Type B pancreatic cell (in vitro differentiated cells): ENCODE results near the gene ST6GALNAC3. TPM values are rescaled to one million over a fixed set of nuclear protein-coding genes. Genes with fewer than 3 reads are reported as not detected.

Experiments
- DNase-seq: peaks from one replicate; pipeline ENCODE4 v3.0.0; 2021; ENCODE audit warnings: mixed read lengths; ENCODE audit not compliant: unreplicated experiment; ENCODE audit errors: extremely low spot score
- H3K27ac Mint-ChIP-seq: 2 replicates; pipeline ENCODE4 v1.8.0; 2021; ENCODE audit warnings: mild to moderate bottlenecking, mixed read lengths
- H3K27me3 Mint-ChIP-seq: 2 replicates; pipeline ENCODE4 v1.8.0; 2021; ENCODE audit warnings: mixed read lengths
- H3K36me3 Mint-ChIP-seq: 2 replicates; pipeline ENCODE4 v1.8.0; 2021; ENCODE audit warnings: mixed read lengths
- H3K4me1 Mint-ChIP-seq: one replicate; pipeline ENCODE4 v1.8.0; 2021; ENCODE audit warnings: mixed read lengths; ENCODE audit not compliant: unreplicated experiment
- H3K4me3 Mint-ChIP-seq: 2 replicates; pipeline ENCODE4 v1.8.0; 2021; ENCODE audit warnings: mild to moderate bottlenecking, mixed read lengths
- H3K9me3 Mint-ChIP-seq: 2 replicates; pipeline ENCODE4 v1.8.0; 2021; ENCODE audit warnings: mixed read lengths
- CTCF ChIP-seq: fragments of 200-600 bp; sonication (generic); conservative IDR thresholded peaks from 2 replicates; pipeline ENCODE4 v1.5.0; 2021; ENCODE audit warnings: antibody characterized with exemption, mild to moderate bottlenecking
- total RNA-seq: library from RNA; stranded (reverse); gene quantifications from 2 replicates; pipeline ENCODE4 v1.2.1, GENCODE V29; 2021; ENCODE audit warnings: low replicate concordance

The ST6GALNAC3 gene
- total RNA-seq, 1 donor from 2014 or later: 24.7 TPM

GRCh38 chr1:76288758-76289483, 214.4 kb downstream of the ST6GALNAC3 start:
- TF ChIP-seq CTCF: no peak
- Mint-ChIP-seq H3K4me3 (no peak overlapping the region), H3K9me3 (peaks cover 5% of the 10 kb centered on the region), H3K27me3 (no peaks in the 10 kb centered on the region), H3K36me3 (no peaks in the 10 kb centered on the region), H3K27ac (no peak overlapping the region), H3K4me1 (peaks cover 54% of the 10 kb centered on the region)
- DNase-seq: no peak

- no peak for DNase-seq
- no peak for TF ChIP-seq CTCF
- Mint-ChIP-seq H3K36me3 (no peaks in the 10 kb centered on the region), H3K4me3 (no peak overlapping the region), H3K27ac (no peak overlapping the region), H3K4me1 (peaks cover 60% of the 10 kb centered on the region), H3K9me3 (peaks cover 5% of the 10 kb centered on the region), H3K27me3 (no peaks in the 10 kb centered on the region)
Measured at GRCh38 chr1:76289692-76290091, 215.1 kb downstream of the ST6GALNAC3 start.

- Mint-ChIP-seq H3K27ac (no peak overlapping the region), H3K4me1 (peaks cover 64% of the 10 kb centered on the region), H3K9me3 (peaks cover 5% of the 10 kb centered on the region), H3K4me3 (no peak overlapping the region), H3K36me3 (no peaks in the 10 kb centered on the region), H3K27me3 (no peaks in the 10 kb centered on the region)
- no peak for TF ChIP-seq CTCF
- no peak for DNase-seq
Measured at GRCh38 chr1:76290271-76290670, 215.7 kb downstream of the ST6GALNAC3 start.

GRCh38 chr1:76291191-76291590, 216.6 kb downstream of the ST6GALNAC3 start:
- H3K27ac Mint-ChIP-seq: no peak overlapping the region
- no peak for TF ChIP-seq CTCF
- peaks cover 64% of the 10 kb centered on the region for H3K4me1 Mint-ChIP-seq
- no peak for DNase-seq
- peaks cover 5% of the 10 kb centered on the region for H3K9me3 Mint-ChIP-seq
- no peak overlapping the region for H3K4me3 Mint-ChIP-seq
- no peaks in the 10 kb centered on the region for H3K36me3 Mint-ChIP-seq
- no peaks in the 10 kb centered on the region for H3K27me3 Mint-ChIP-seq

GRCh38 chr1:76291737-76292136, 217.2 kb downstream of the ST6GALNAC3 start:
- Mint-ChIP-seq H3K4me1 (peaks cover 60% of the 10 kb centered on the region), H3K27me3 (no peaks in the 10 kb centered on the region)
- TF ChIP-seq CTCF: no peak

More at GRCh38 chr1:76291737-76292136, 217.2 kb downstream of the ST6GALNAC3 start:
- Mint-ChIP-seq H3K36me3 (no peaks in the 10 kb centered on the region), H3K4me3 (no peak overlapping the region), H3K9me3 (peaks cover 4% of the 10 kb centered on the region), H3K27ac (no peak overlapping the region)
- no peak for DNase-seq
